Progenitor cell of endocrine pancreas (in vitro differentiated cells): Measurements from ENCODE around the gene RIMBP2. TPM values are rescaled to one million over a fixed set of nuclear protein-coding genes. Genes with fewer than 3 reads are reported as not detected.

ENCODE experiments used
- DNase-seq: peaks from one replicate; pipeline ENCODE4 v3.0.0; 2021; ENCODE audit warnings: low spot score; ENCODE audit not compliant: unreplicated experiment
- H3K27ac Mint-ChIP-seq: 2 replicates; pipeline ENCODE4 v1.8.0; 2021; ENCODE audit warnings: mild to moderate bottlenecking, moderate library complexity, mixed read lengths
- H3K27me3 Mint-ChIP-seq: 2 replicates; pipeline ENCODE4 v1.8.0; 2021; ENCODE audit warnings: mixed read lengths
- H3K36me3 Mint-ChIP-seq: 2 replicates; pipeline ENCODE4 v1.8.0; 2022; ENCODE audit warnings: mixed read lengths; ENCODE audit not compliant: insufficient read depth
- H3K4me1 Mint-ChIP-seq: 2 replicates; pipeline ENCODE4 v1.8.0; 2021; ENCODE audit warnings: low read depth, mixed read lengths
- H3K4me3 Mint-ChIP-seq: 2 replicates; pipeline ENCODE4 v1.8.0; 2021; ENCODE audit warnings: low read depth, mild to moderate bottlenecking, moderate library complexity, mixed read lengths
- H3K9me3 Mint-ChIP-seq: 2 replicates; pipeline ENCODE4 v1.8.0; 2021; ENCODE audit warnings: low read depth, mixed read lengths
- total RNA-seq: library from RNA; stranded (reverse); gene quantifications from 2 replicates; pipeline ENCODE4 v1.2.1, GENCODE V29; 2021
- TF ChIP-seq, protein P1 (sequence below): fragments of 200-600 bp; sonication (generic); IDR thresholded peaks from one replicate; pipeline ENCODE4 v1.5.0; 2021; ENCODE audit warnings: antibody characterized with exemption, mild to moderate bottlenecking; ENCODE audit not compliant: unreplicated experiment

RIMBP2 gene
- total RNA-seq, 1 donor from 2014 or later: 31.6 TPM

GRCh38 chr12:130487636-130488357 lies 228.3 kb downstream of the RIMBP2 start:
- peaks cover 21% of the 10 kb centered on the region for H3K27me3 Mint-ChIP-seq
- H3K9me3 Mint-ChIP-seq: no peaks in the 10 kb centered on the region
- H3K4me1 Mint-ChIP-seq: no peaks in the 10 kb centered on the region
- H3K4me3 Mint-ChIP-seq: no peak overlapping the region
- H3K36me3 Mint-ChIP-seq: no peaks in the 10 kb centered on the region
- no peak overlapping the region for H3K27ac Mint-ChIP-seq
- DNase-seq: no peak
- TF ChIP-seq, protein P1, sequence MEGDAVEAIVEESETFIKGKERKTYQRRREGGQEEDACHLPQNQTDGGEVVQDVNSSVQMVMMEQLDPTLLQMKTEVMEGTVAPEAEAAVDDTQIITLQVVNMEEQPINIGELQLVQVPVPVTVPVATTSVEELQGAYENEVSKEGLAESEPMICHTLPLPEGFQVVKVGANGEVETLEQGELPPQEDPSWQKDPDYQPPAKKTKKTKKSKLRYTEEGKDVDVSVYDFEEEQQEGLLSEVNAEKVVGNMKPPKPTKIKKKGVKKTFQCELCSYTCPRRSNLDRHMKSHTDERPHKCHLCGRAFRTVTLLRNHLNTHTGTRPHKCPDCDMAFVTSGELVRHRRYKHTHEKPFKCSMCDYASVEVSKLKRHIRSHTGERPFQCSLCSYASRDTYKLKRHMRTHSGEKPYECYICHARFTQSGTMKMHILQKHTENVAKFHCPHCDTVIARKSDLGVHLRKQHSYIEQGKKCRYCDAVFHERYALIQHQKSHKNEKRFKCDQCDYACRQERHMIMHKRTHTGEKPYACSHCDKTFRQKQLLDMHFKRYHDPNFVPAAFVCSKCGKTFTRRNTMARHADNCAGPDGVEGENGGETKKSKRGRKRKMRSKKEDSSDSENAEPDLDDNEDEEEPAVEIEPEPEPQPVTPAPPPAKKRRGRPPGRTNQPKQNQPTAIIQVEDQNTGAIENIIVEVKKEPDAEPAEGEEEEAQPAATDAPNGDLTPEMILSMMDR: no peak

DNA sequence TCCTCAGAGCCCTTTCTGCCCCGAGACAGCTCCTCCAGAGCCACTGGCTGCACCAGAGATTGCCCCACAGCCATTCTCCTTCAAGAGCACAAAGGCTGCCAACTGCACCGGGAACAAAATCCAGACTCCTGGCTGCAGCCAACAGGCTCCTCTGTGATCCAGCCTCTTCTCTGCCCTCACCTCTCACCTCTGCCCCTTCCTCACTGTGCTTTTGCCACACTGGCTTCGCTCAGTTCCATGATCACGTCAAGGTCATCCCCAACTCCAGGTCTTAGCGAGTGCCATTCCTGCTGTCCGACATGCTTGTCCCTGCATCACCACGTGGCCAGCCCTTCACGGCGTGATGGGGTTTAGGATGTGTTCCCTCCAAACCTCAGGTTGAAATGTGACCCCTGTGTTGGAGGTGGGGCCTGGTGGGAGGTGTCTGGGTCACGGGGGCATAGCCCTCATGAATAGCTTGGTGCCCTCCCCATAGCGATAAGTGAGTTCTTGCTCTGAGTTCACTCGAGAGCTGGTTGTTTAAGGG lies 229.1 kb downstream of the RIMBP2 start:
- H3K4me3 Mint-ChIP-seq: no peak overlapping the region
- H3K36me3 Mint-ChIP-seq: no peaks in the 10 kb centered on the region
- H3K27me3 Mint-ChIP-seq: peaks cover 20% of the 10 kb centered on the region
- no peak overlapping the region for H3K27ac Mint-ChIP-seq
- DNase-seq: no peak
- no peaks in the 10 kb centered on the region for H3K9me3 Mint-ChIP-seq
- no peaks in the 10 kb centered on the region for H3K4me1 Mint-ChIP-seq
- TF ChIP-seq, protein P1: no peak

- Mint-ChIP-seq H3K9me3 (no peaks in the 10 kb centered on the region), H3K4me3 (no peak overlapping the region), H3K27me3 (peaks cover 13% of the 10 kb centered on the region), H3K27ac (no peak overlapping the region), H3K4me1 (no peaks in the 10 kb centered on the region), H3K36me3 (no peaks in the 10 kb centered on the region)
- no peak for DNase-seq
- TF ChIP-seq, protein P1: no peak
Measured at GRCh38 chr12:130486146-130486435, 230.0 kb downstream of the RIMBP2 start.

GRCh38 chr12:130485291-130486145 lies 230.6 kb downstream of the RIMBP2 start:
- TF ChIP-seq, protein P1: no peak
- Mint-ChIP-seq H3K27me3 (peaks cover 8% of the 10 kb centered on the region), H3K27ac (no peak overlapping the region), H3K4me3 (no peak overlapping the region), H3K36me3 (no peaks in the 10 kb centered on the region), H3K4me1 (no peaks in the 10 kb centered on the region), H3K9me3 (no peaks in the 10 kb centered on the region)
- DNase-seq: no peak

- H3K9me3 Mint-ChIP-seq: no peaks in the 10 kb centered on the region
- H3K4me3 Mint-ChIP-seq: no peak overlapping the region
- peaks cover 4% of the 10 kb centered on the region for H3K27me3 Mint-ChIP-seq
- H3K4me1 Mint-ChIP-seq: no peaks in the 10 kb centered on the region
- H3K27ac Mint-ChIP-seq: no peak overlapping the region
- no peaks in the 10 kb centered on the region for H3K36me3 Mint-ChIP-seq
- TF ChIP-seq, protein P1: no peak
- DNase-seq: no peak
Measured at GRCh38 chr12:130484221-130484620, 231.9 kb downstream of the RIMBP2 start.
